ENCODE data around the gene SLC12A4. TPM values are rescaled to one million over a fixed set of nuclear protein-coding genes. Genes with fewer than 3 reads are reported as not detected.

SLC12A4 gene
- total RNA-seq, 2 experiments from 2014 or later = 43.9 to 48.7 TPM

DNA sequence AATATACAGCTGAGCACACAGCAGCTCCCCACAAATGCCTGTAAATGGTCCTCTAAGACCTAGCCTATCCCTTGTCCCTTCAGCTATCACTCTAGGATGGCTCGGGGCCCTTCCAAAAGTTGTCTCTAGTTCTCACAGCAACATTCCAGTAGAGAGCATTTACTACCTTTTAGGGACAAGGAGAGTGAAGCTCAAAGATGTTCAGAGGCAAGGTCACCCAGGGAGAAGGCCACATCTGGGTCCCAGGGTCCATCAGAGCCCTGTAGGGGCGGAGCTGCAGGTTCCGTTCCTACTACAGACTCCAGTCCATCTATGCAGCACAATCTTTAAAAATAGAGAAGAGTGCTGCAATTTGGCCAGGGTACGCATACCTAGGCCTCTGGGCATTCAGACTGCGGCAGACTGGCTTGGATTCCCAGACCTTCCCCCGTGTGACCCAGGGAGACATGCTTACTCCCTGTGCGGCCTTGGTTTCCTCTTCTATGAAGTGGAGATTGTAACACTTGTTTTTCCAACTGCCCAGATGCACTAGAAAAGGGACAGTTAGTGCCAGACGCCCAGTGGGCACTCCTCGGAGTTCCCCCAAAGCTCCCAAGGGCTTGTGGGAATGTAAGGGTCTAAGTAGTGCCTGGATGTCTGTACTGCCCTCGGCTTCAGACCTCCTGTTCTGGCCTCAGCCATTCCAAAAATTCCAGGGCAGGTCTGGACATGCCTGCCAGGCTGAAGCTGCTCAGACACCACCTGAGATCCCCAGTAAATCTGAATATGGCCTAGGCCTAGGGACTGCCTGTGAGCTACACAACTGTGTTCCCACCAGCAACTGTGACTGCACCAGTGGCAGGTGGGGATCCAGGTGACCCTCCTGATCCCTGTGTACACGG is 2.5 kb downstream of the SLC12A4 start:
- no peak overlapping the region for H3K4me3 Mint-ChIP-seq

DNA sequence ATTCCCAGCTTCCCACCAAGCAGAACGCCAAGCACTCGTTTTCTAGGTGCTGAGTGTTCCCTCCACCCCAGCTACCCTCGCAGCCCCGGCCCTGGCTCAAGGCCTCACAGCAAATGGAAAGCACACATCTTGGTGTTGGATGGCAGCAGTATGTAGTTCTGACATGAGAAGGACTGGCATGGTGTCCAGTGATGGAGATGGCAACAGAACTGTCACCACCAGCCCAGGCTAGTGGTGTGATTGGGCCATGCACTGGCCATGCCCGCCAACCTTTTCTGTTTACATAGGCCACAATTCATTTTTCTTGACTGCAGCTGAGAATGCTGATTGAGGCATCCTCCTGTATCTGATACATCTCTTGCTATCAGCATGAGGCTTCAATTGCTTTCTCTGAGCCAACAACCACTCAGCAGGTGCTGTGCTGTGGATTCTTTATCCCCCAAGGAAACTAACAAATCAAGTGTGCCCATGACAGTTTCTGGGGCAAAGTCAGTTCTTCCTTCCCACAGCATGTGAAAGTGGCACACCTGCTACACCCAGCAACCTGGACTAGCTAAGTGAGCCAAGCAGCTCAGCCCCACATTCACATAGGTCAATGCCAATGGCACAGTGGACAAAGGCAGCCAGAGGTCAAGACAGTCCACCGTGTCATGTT is 3.8 kb downstream of the SLC12A4 start:
- POLR2A ChIA-PET = interaction anchor here (0.7 kb wide), 1 partner anchor 29 kb away, joined by 4 read pairs; no protein-coding TSS in a partner anchor
- no peak overlapping the region for H3K4me3 Mint-ChIP-seq
- H3K27me3 Mint-ChIP-seq = no peaks in the 10 kb centered on the region
- ATAC-seq (ENCODE audit: low read depth) (no peak), DNase-seq (no peak)
- no peak overlapping the region for H3K27ac Mint-ChIP-seq
- H3K9me3 Mint-ChIP-seq = no peaks in the 10 kb centered on the region
- peaks cover 19% of the 10 kb centered on the region for H3K4me1 Mint-ChIP-seq
- peaks cover 7% of the 10 kb centered on the region for H3K36me3 Mint-ChIP-seq

More for the DNA sequence above, 2.5 kb downstream of the SLC12A4 start:
- H3K9me3 Mint-ChIP-seq = no peaks in the 10 kb centered on the region
- no peaks in the 10 kb centered on the region for H3K27me3 Mint-ChIP-seq
- POLR2A ChIA-PET = interaction anchor here (1.2 to 1.6 kb wide), 2 partner anchors 29 to 33 kb away, joined by 3 to 6 read pairs; partner anchors contain the start of genes DPEP2 and PSMB10
- peaks cover 22% of the 10 kb centered on the region for H3K4me1 Mint-ChIP-seq
- peaks cover 5% of the 10 kb centered on the region for H3K36me3 Mint-ChIP-seq
- H3K27ac Mint-ChIP-seq = no peak overlapping the region
- ATAC-seq (ENCODE audit: low read depth) = no peak
- no peak for DNase-seq

DNA sequence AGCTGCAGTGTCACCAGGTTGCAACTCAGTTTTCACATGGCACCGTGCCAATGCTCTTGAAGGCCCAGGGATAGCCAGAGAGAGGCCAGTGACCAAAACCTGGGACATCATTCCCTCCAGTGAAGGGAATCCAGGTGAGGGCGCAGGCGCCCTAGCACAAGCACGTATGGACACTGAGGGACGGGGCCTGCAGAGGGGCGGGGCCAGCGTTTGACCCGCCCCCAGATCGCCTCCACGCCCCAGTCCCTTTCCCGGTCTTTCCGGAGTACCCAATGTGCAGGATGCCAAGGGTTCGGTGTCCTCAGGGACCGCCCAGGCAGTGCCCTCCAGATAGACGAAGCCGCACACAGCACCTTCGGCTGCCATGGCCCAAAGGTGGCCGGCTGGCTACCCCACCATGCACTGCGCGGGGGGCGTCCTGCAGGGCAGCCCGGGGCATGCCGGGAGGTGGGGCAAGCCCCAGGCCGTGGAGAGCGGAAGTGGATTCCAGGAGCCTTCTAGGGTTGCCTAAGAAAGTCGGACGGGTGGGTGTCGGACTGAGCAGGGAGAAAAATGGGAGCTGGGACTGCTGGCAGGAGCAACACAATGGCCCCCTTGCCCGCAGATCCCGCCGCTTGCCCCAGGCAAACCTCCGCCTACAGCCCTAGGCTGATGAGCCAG is 4.6 kb downstream of the SLC12A4 start:
- no peak for DNase-seq
- H3K4me1 Mint-ChIP-seq = peaks cover 15% of the 10 kb centered on the region
- ATAC-seq (ENCODE audit: low read depth) = no peak
- H3K9me3 Mint-ChIP-seq = no peaks in the 10 kb centered on the region
- POLR2A ChIA-PET = no interaction called here
- H3K27ac Mint-ChIP-seq = no peak overlapping the region
- no peak overlapping the region for H3K4me3 Mint-ChIP-seq
- peaks cover 7% of the 10 kb centered on the region for H3K36me3 Mint-ChIP-seq
- no peaks in the 10 kb centered on the region for H3K27me3 Mint-ChIP-seq

DNA sequence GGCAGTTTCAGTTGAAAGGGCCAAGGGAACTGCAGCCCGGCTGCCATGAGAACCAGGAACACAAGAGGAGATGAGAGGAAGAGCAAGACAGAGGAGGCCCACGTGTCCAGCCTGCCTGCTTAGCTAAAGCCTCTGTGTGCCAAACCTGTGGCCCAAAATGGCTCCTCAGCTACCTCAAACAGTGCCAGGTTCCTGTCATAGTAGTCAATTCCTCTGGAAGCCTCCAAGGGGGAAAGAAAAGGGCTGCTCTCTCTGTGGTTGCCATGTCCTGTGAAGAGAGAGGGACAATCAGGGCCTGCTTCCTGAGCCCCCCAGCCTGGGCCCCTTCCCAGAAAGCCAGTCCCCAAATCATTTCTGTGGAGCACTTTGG is 5.2 kb downstream of the SLC12A4 start:
- Mint-ChIP-seq H3K27ac (no peak overlapping the region), H3K27me3 (no peaks in the 10 kb centered on the region), H3K4me3 (no peak overlapping the region), H3K36me3 (peaks cover 9% of the 10 kb centered on the region), H3K9me3 (no peaks in the 10 kb centered on the region), H3K4me1 (peaks cover 15% of the 10 kb centered on the region)
- POLR2A ChIA-PET = no interaction called here
- ATAC-seq (ENCODE audit: low read depth) = no peak
- no peak for DNase-seq

GRCh38 chr16:67962135-67962534 is 6.3 kb downstream of the SLC12A4 start:
- ATAC-seq (ENCODE audit: low read depth) (no peak), DNase-seq (no peak)
- H3K27ac Mint-ChIP-seq = no peak overlapping the region
- H3K9me3 Mint-ChIP-seq = no peaks in the 10 kb centered on the region
- peaks cover 12% of the 10 kb centered on the region for H3K36me3 Mint-ChIP-seq
- no peaks in the 10 kb centered on the region for H3K27me3 Mint-ChIP-seq
- peaks cover 10% of the 10 kb centered on the region for H3K4me1 Mint-ChIP-seq
- H3K4me3 Mint-ChIP-seq = no peak overlapping the region
- POLR2A ChIA-PET = interaction anchor here (1.1 kb wide), 1 partner anchor 13 kb away, joined by 3 read pairs; no protein-coding TSS in a partner anchor

DNA sequence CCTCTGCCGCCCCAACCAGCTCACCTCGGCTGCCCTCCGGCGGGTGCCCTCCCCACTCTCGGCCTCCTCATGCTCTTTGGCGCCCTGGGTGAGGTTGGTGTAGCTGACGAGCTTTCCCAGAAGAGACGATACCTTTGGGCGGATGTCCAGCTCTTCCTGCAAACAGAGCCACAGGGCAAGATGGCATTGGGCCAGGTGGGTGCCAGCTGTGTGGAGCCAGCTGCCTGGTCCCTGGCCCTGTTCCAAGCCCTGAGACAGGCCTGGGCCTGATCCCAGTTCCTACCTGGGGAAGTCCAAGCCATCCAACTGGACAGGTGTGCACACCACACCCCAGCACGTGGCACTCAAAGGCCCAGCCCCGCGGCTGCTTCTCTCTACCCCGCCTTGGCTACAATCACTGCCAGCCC is 6.9 kb downstream of the SLC12A4 start:
- DNase-seq = no peak
- Mint-ChIP-seq H3K4me3 (no peak overlapping the region), H3K4me1 (peaks cover 4% of the 10 kb centered on the region), H3K9me3 (no peaks in the 10 kb centered on the region), H3K36me3 (peaks cover 12% of the 10 kb centered on the region), H3K27me3 (no peaks in the 10 kb centered on the region), H3K27ac (no peak overlapping the region)
- POLR2A ChIA-PET = interaction anchor here (1.1 kb wide), 1 partner anchor 12 kb away, joined by 3 read pairs; no protein-coding TSS in a partner anchor
- no peak for ATAC-seq (ENCODE audit: low read depth)

- Mint-ChIP-seq H3K9me3 (no peaks in the 10 kb centered on the region), H3K27ac (peak overlapping the region; percentile 45), H3K4me3 (no peak overlapping the region), H3K4me1 (no peaks in the 10 kb centered on the region), H3K36me3 (peaks cover 12% of the 10 kb centered on the region), H3K27me3 (no peaks in the 10 kb centered on the region)
- ATAC-seq (ENCODE audit: low read depth) (no peak), DNase-seq (no peak)
- POLR2A ChIA-PET = interaction anchor here (0.5 to 1.4 kb wide), 4 partner anchors 8 to 44 kb away, joined by 3 to 4 read pairs (median 3); no protein-coding TSS in a partner anchor
These were observed 8.7 kb downstream of the SLC12A4 start for GRCh38 chr16:67959536-67960329.

DNA sequence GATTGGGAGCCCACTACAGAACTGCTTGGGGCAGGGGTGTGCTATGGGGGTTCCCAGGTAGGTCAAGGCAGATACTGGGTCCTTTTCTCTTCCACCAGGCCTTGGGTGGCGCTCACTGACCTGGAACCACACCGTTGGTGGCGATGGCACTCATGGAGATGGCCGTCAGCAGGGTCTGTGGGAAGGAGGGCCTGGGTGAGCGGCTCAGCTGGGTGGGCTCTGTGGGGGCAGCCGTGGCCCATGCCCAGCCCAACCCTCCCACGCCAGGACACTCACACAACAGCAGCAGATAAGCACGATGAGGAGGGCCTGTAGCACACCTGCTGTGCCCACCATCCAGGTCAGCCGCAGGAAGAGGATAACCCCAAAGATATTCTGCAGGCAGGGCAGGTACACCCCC is 10.8 kb downstream of the SLC12A4 start:
- Mint-ChIP-seq H3K4me3 (no peak overlapping the region), H3K4me1 (no peaks in the 10 kb centered on the region), H3K27me3 (no peaks in the 10 kb centered on the region), H3K36me3 (peaks cover 6% of the 10 kb centered on the region), H3K9me3 (no peaks in the 10 kb centered on the region), H3K27ac (no peak overlapping the region)
- ATAC-seq (ENCODE audit: low read depth) = no peak
- DNase-seq = no peak
- POLR2A ChIA-PET = no interaction called here

DNA sequence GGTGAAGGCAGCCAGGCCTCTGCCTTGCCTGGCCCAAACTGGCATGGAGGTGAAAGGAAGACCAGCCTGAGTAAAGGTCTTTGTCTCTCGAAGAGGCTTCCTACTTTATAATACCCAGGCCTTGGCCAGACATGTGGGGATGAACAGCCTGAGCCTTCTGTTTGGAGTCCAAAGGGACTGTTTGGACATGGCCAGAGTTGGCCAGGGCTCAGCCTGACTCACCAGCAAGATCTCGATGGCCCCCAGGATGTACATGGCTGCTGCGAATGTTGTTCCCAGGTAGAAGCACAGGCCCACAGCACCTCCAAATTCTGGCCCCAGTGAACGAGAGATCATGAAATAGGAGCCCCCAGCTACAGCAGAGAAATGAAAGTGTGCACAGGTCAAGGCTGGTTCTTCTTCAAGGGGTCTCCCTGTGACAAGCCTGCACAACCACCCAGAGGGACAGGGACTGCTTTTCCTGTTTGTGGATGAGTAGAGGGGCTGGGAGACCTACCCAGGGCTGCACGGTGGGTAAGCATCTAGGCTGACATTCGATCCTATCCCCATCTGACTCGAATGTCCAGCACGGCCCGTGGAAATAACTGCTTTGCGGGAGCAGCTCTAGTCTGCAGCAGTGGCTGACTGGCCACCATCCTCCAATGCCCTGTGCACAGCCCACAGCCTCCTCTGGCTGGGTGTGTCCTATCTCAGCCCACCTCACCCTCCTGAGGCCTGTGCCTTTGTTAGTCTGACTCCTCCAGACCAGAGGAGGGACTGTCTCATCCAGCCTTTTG is 13.8 kb downstream of the SLC12A4 start:
- no peaks in the 10 kb centered on the region for H3K9me3 Mint-ChIP-seq
- no peak overlapping the region for H3K4me3 Mint-ChIP-seq
- H3K36me3 Mint-ChIP-seq = peaks cover 7% of the 10 kb centered on the region
- DNase-seq = no peak
- no peak for ATAC-seq (ENCODE audit: low read depth)
- POLR2A ChIA-PET = interaction anchor here (0.7 kb wide), 1 partner anchor 85 kb away, joined by 3 read pairs; no protein-coding TSS in a partner anchor
- H3K27me3 Mint-ChIP-seq = no peaks in the 10 kb centered on the region
- no peak overlapping the region for H3K27ac Mint-ChIP-seq
- peaks cover 1% of the 10 kb centered on the region for H3K4me1 Mint-ChIP-seq

DNA sequence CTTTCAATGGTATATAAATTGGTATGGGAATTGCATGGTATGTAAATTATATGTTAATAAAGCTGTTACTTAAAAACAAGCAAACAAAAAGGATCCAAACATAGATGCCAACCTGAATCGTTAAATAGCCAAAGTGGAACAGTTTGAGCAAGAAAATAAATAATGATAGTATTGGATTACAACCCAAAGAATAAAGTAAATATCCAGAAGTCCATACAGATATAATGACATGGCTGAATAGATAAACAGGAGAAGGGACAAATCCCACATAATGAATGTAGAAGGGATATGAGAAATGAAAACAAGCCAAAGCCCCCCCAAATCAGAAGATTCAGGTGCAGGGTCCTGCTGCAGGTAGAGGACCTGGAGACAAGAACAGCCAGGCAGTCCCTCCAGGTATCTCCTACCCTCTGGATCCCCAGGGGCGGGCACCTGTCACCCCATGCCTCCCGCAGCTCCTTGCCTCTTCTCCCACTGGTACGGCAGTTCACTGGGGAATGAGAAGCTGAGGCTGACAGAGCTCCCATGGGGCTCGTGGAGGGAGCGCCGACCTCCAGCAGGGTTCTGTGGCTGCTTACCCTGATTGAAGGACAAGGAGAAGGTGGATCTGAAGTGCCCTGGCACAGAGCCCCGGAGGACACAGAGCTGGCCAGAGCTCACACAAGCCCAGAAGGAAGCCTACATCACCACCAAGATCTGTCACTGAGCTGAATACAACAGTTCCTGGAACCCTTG is 14.6 kb downstream of the SLC12A4 start:
- no peak for ATAC-seq (ENCODE audit: low read depth)
- Mint-ChIP-seq H3K36me3 (peaks cover 7% of the 10 kb centered on the region), H3K4me1 (peaks cover 1% of the 10 kb centered on the region), H3K9me3 (no peaks in the 10 kb centered on the region), H3K27me3 (no peaks in the 10 kb centered on the region), H3K27ac (no peak overlapping the region), H3K4me3 (no peak overlapping the region)
- DNase-seq = no peak
- POLR2A ChIA-PET = no interaction called here

GRCh38 chr16:67951485-67951884 is 17.0 kb downstream of the SLC12A4 start:
- H3K9me3 Mint-ChIP-seq = no peaks in the 10 kb centered on the region
- H3K27me3 Mint-ChIP-seq = no peaks in the 10 kb centered on the region
- POLR2A ChIA-PET = interaction anchor here (1.0 to 1.8 kb wide), 3 partner anchors 9 to 17 kb away, joined by 3 to 5 read pairs (median 4); partner anchors contain the start of gene SLC12A4
- H3K27ac Mint-ChIP-seq = no peak overlapping the region
- peaks cover 7% of the 10 kb centered on the region for H3K36me3 Mint-ChIP-seq
- no peak overlapping the region for H3K4me3 Mint-ChIP-seq
- ATAC-seq (ENCODE audit: low read depth) (no peak), DNase-seq (no peak)
- H3K4me1 Mint-ChIP-seq = peaks cover 1% of the 10 kb centered on the region
